Breast epithelium (tissue), 3 donors: ENCODE data around the gene PIGM.

ENCODE experiments used
- CTCF ChIP-seq, 3 donors: fragments of 450-650 bp; IDR thresholded peaks; one replicate each; pipeline ENCODE4 v1.5.1; 2016 to 2017; ENCODE audit warnings: antibody characterized with exemption in 3 of 3, mild to moderate bottlenecking in 3 of 3, moderate library complexity in 3 of 3
- POLR2A ChIP-seq: fragments of 450-650 bp; IDR thresholded peaks from one replicate; pipeline ENCODE4 v1.6.1; 2016; ENCODE audit warnings: antibody characterized with exemption, mild to moderate bottlenecking, moderate library complexity

- no peak for TF ChIP-seq CTCF (IDR thresholded peaks at IDR 0.05)
- TF ChIP-seq POLR2A, result no peak
Measured at GRCh38 chr1:160017592-160017991, 14.2 kb downstream of the PIGM start.
